ENCODE measurements around the gene PUS10.
"Not testable (repeated sequence)": the region's sequence is repeated elsewhere in the genome, so short reads cannot be mapped to it uniquely, and the experiment has no call there.

Gene PUS10

GRCh38 chr2:61009355-61009754, 8.7 kb downstream of the PUS10 start:
- DNase-seq, result no peak

- DNase-seq, result no peak
Observed at GRCh38 chr2:61006486-61007105, 11.5 kb downstream of the PUS10 start.

DNA sequence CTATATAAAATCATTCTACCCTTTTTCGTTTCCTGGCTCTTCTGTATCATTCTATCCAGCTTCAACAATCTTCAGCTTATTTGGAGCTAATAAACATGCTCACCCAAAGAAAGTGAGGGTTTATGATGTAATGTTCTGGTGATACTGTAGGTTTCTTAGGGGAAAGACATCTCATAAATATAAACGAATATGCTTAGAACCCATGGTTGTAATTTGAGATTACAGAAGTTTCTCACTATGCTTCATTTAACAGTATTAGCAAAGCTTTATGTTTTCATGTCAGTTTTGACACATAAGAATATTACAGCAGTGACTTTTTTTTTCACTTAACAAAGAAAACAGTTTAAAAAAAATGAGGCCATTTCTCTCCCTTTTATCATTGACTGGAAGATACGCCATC, 12.3 kb downstream of the PUS10 start:
- no peak for DNase-seq

DNA sequence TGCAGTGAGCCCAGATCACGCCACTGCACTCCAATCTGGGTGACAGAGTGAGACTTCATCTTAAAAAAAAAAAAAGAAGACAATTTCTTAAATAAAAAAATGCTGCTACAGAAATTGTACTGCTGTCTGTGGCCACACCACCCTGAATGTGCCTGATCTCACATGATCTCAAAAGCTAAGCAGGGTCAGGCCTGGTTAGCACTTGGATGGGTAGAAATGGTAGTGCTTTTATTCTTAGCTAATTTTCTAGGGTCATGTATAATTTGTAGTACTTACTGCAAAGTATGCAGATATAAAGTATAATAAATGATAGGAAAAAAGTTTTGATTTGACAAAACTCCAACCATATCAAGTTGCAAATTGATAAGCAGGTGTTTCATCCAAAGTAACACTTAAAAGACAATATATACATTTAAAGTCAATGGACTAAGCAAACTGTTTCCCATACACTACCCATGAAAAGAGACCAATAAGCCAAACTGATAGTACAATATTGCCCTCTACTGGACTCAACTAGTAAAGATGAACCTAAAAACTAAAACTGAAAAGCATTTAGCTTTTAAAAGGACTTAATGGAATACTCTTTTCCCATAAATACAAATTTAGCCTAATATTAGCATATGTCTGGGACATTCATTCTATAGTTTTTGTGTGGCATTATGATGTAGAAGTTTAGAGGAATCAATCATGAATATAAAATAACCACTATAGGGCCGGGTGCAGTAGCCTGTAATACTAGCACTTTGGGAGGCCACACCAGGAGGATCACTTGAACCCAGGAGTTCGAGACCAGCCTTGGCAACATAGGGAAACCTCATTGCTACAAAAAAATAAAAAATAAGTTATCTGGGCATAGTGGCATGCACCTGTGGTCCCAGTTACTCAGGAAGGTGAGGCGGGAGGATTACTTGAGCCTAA, 19.2 kb downstream of the PUS10 start:
- DNase-seq, result peak; percentile 43

- DNase-seq, result no peak
Observed at GRCh38 chr2:60994131-60994530, 23.9 kb downstream of the PUS10 start.

- DNase-seq, result no peak
Observed at GRCh38 chr2:60992985-60993392, 25.1 kb downstream of the PUS10 start.

DNA sequence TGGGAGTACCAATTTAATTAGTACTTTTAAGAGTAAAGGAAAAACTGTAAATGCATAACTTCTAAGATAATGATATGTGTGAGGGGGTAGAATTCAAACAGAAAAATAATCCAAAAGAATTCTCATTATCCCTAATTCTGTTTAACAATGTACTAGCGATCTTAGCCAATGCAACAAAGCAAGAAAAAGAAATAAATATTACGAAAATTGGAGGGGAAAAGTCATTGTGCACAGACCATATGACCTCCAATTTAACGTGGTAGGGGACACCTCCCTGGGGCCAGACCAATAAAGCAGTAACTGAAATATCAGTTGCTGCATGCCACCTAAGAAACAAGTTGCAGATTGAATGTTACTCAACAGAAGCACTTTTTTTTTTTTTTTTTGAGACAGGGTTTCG, 26.4 kb downstream of the PUS10 start:
- DNase-seq, result no peak

DNA sequence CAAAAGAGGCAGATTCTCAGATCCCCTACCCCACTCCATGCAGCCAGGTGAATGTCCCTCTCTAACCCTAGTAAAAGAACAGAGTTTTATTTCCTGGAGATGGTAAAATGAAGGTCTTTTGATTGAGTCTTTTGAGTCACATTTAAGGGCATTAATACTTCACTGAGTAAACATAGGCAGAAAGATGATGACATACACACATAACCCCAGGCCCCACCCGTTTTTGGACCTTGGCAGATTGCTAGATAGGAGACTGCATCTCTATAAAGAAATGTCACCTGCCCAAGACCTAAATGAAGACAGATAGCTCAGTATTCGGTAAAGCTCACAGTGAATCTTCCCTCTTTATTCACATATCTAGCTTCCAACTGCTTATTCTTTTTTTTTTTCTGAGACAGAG, 28.8 kb downstream of the PUS10 start:
- no peak for DNase-seq

DNA sequence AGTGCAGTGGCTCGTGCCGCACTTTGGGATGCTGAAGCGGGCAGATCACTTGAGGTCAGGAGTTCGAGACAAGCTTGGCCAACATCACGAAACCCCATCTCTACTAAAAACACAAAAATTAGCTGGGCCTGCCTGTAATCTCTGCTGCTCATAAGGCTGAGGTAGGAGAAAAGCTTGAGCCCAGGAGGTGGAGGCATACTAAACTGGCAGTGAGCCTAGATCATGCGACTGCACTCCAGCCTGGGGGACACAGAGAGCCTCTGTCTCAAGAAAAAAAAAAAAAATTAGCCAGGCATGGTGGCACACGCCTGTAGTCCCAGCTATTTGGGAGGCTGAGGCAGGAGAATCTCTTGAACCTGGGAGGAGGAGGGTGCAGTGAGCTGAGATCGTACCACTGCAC, 30.4 kb downstream of the PUS10 start:
- DNase-seq, result not testable (repeated sequence)

GRCh38 chr2:60987041-60987440, 31.0 kb downstream of the PUS10 start:
- no peak for DNase-seq

- no peak for DNase-seq
Observed at GRCh38 chr2:60984720-60985119, 33.3 kb downstream of the PUS10 start.

DNA sequence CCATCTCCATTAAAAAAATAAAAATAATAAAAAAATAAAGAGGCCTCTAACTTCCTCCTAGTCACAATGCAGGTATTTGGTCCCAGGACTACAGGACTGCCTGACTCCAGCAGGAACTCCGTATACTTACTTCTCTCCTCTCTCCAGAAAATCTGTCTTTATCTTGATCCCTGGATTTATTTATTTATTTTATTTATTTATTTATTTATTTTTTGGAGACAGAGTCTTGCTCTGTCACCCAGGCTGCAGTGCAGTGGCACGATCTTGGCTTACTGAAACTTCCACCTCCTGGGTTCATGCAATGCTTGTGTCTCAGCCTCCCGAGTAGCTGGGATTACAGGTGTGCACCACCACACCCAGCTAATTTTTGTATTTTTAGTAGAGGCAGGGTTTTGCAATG, 36.0 kb downstream of the PUS10 start:
- DNase-seq, result not testable (repeated sequence)

GRCh38 chr2:60980071-60980815, 37.8 kb downstream of the PUS10 start:
- no peak for DNase-seq

- no peak for DNase-seq
Observed at GRCh38 chr2:60979231-60979630, 38.8 kb downstream of the PUS10 start.

DNA sequence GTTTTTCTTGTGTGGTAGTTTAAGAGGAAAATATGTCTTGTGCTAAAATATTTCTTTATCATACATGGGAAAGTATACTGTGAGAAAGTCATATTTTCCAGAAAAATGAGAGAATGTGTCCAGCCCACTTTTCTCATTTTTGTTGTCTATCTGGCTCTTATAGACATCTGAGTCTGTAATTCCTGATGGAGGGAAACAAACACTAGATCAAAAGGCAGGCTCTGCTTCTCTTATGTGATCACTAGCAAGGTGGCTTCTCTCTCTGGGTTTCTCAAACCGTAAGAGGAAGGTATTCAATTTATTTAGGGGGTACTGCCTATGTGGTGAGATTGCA, 40.5 kb downstream of the PUS10 start:
- DNase-seq, result no peak

DNA sequence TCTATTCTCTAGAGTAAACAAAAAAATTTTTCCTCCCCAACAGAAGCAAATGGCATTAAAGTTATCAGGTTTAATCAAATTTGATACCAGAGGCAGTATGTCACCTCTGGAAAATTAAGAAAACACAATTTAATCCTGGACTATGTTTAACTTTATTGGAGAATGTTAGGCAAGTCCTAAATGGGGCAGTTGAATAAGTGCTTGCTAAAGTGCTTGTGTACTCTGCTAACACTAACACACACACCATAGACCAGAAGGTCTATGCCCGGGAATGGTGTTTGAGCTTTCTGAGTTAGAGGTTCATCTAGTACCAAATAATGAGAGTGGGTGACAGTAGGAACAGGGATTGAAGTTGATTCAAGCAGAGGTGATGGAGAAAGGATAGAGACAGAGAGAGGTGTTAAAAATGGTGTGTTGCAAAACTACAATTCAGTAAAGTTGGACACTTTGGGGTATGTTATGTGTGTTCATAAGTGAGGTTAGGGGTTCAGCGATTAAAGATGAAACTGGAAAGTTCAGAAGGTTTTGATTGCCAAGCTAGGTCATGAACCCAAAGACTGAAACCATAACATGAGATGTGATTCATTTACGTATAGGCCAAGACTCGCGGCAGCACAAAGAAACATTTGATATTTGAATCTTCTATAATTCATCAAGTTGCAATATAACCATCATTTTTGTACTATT, 41.0 kb downstream of the PUS10 start:
- no peak for DNase-seq

- DNase-seq, result peak; percentile 7
Observed at GRCh38 chr2:60976256-60976850, 41.7 kb downstream of the PUS10 start.

GRCh38 chr2:60974652-60975051, 43.4 kb downstream of the PUS10 start:
- no peak for DNase-seq

DNA sequence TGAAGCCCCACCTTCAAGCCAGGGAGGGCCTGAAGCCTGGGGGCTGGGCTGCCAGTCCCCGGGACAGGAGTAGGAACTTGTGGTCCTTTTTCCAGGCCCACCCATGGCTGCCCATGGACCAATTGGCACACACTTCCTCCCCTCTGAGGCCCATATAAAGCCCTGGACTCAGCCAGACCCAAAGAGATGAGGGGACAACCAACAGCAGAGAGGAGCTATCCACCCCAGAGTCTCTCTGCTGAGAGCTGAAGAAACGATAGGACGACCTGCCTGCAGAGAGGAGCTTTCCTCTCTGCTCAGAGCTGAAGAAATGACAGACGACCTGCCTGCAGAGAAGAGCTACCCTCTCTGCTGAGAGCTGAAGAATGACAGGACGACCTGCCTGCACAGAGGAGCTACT, 44.4 kb downstream of the PUS10 start:
- DNase-seq, result no peak

DNA sequence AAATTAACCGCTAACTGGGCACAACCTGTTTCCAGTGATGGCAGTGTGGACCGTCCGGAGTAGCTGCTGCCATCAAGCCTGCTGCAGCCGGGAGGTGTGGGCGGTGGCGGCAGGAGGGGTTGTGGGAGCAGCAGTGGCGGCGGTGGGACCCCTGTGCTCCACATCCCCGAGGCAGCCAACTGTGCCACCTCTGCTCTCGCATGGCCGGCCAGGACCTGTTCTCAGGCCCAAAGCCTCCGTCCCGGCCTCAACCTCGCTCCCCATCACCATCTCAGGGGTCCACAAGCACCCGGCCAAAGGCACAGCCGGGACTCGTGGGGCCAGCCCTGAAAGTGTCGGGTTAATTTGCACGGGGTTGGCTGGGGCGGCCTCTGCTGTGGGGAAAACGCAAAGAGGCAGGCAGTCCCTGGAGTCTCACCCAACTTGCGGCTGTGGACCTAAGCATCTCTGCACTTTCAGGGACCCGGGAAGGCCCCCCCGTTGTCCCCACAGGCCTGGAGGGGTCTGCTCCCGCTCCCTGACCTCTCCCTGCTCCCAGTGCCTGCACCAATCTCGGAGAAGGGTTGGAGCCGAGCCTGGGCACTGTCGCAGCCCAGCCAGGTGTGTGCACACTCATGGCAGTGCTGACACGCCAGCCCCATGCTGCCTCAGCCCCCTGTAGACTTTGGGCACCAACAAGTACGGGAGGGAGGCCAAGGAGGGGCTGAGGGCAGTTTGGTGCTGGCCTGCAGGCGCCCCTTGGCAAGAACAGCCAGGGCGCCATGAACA, 45.0 kb downstream of the PUS10 start:
- DNase-seq, result no peak

GRCh38 chr2:60966507-60967405, 51.3 kb downstream of the PUS10 start:
- DNase-seq, result no peak

Data from NCI-H69 (cell line).